ENCODE measurements around the gene CCDC47.

Gene CCDC47

GRCh38 chr17:63768433-63768832, 5.0 kb downstream of the CCDC47 start:
- TF ChIP-seq, protein P1, sequence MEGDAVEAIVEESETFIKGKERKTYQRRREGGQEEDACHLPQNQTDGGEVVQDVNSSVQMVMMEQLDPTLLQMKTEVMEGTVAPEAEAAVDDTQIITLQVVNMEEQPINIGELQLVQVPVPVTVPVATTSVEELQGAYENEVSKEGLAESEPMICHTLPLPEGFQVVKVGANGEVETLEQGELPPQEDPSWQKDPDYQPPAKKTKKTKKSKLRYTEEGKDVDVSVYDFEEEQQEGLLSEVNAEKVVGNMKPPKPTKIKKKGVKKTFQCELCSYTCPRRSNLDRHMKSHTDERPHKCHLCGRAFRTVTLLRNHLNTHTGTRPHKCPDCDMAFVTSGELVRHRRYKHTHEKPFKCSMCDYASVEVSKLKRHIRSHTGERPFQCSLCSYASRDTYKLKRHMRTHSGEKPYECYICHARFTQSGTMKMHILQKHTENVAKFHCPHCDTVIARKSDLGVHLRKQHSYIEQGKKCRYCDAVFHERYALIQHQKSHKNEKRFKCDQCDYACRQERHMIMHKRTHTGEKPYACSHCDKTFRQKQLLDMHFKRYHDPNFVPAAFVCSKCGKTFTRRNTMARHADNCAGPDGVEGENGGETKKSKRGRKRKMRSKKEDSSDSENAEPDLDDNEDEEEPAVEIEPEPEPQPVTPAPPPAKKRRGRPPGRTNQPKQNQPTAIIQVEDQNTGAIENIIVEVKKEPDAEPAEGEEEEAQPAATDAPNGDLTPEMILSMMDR (IDR thresholded peaks at IDR 0.05; ENCODE audit: low read depth, low read length): no peak
- no peak for DNase-seq (ENCODE audit: extremely low read depth, low read depth)

DNA sequence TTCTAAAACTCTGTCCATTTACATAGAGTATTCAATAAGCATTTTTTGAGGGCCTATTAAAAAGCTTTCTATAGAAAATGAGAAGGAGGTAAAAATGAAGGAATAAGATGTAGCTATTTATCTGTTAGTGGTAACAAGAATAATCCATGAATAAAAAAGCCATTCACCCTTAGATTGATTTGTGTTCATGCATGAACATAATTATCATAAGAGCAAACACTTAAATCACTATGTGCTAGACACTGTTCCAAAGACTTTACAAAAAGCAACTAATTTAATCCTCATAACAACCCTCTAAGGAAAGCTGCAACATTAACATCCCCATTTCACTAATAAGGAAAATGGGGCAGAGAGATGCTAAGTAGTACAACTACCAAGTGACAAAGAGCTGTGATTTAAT, 6.6 kb downstream of the CCDC47 start:
- no peak for DNase-seq (ENCODE audit: extremely low read depth, low read depth)
- TF ChIP-seq, protein P1 (IDR thresholded peaks at IDR 0.05; ENCODE audit: low read depth, low read length): no peak

DNA sequence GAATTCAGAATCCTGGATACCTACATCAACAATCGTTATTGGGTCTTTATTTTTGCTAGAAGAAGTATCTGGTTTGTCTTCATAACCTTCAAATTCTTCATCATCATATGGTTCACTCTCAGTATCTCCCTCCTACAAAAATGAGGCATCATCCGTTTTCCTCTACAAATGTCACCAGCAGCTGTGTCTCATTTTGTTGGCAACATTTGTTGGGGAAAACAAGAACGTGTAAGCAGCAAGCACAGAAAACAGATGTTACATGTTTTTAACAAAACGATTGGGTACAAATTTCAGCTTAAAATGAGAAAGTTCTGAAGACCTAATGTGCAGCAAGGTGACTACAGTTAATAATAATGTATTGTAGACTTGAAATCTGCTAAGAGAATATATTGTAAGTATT, 8.7 kb downstream of the CCDC47 start:
- TF ChIP-seq, protein P1 (IDR thresholded peaks at IDR 0.05; ENCODE audit: low read depth, low read length): no peak
- no peak for DNase-seq (ENCODE audit: extremely low read depth, low read depth)

DNA sequence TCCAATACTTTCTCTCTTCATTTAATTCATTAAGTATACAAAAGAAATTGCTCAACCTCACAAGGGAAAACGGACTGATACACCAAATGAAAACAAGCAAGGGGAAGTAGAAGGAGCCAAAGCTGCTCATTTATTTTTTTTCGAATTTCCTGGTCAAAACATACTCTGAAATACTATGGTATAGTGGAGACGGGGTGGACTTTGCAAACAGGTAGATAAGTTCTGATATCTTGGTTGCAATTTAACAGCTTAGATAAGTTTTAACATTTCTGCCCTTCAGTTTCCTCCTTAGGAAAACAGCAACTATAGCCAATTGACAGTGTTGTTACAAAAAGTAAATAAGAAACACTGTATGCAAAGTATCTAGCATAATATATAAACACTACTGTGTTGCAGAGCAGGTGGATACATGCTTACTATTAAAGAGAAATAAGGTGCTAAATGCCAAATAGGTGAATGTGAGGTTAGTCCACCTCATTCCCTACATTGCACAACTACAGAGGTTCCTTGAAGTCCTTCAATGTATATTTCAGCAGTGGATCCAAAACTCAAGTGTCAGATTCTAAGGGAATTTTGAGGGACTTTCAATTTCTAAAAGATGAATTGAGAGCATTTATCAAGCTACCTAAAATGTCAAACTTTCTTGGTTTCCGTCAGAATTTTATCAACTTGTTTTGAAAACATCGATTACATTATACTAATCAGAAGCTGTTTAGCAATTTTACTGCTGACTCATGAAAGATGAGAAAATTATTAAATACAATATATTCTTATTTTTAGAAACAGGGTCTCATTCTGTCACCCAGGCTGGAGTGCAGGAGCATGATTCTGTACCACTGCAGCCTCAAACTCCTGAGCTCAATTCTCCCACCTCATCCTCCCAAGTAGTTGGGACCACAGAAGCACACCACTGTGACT, 11.0 kb downstream of the CCDC47 start:
- no peak for DNase-seq (ENCODE audit: extremely low read depth, low read depth)
- TF ChIP-seq, protein P1 (IDR thresholded peaks at IDR 0.05; ENCODE audit: low read depth, low read length): no peak

DNA sequence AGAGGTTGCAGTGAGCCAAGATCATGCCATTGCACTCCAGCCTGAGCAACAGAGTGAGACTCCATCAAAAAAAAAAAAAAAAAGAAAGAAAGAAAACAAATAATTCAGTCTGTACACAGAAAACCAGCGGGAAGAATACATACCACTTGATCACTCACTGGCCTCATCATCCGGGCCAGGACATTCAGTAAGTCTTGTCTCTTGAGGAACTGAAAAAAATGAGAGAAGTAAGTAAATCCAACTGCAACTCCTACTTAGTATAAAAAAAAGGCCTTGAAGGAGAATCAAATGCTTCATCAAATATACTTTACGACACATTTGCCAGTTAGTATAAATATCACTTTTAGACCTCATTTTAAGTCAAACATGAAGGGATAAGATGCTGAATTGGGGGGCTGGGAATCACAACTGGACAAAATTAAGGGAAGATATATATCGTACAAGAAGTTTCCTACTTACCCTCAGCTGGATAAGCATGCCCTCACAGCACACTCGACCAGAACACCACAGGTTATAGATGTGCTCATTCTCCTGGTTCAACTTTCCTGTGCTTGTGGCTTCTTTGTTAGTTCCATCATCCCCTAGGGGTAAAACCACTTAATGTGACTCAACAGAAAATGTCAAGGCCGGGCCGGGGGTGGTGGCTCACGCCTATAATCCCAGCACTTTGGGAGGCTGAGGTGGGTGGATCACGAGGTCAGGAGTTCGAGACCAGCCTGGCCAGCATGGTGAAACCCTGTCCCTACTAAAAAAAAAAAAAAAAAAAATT, 12.4 kb downstream of the CCDC47 start:
- TF ChIP-seq, protein P1 (IDR thresholded peaks at IDR 0.05; ENCODE audit: low read depth, low read length): no peak
- no peak for DNase-seq (ENCODE audit: extremely low read depth, low read depth)

DNA sequence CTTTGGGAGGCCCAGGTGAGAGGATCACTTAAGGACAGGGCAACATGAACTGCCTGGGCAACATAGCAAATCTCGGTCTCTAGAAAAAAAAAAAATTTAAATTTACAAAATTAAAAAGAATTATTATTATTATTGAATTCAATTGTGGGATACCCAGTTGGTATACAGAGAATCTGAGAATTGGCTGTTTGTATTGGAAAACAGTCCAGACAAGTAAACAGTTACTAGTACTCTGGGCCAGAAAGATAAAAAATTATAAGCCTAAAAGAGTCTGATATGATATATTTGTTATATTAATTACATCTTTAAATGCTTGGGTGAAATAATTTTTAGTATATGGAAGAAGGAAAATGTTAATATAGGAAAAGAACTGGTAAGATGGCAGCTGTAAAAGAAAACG, 15.0 kb downstream of the CCDC47 start:
- no peak for DNase-seq (ENCODE audit: extremely low read depth, low read depth)
- TF ChIP-seq, protein P1 (IDR thresholded peaks at IDR 0.05; ENCODE audit: low read depth, low read length): no peak

DNA sequence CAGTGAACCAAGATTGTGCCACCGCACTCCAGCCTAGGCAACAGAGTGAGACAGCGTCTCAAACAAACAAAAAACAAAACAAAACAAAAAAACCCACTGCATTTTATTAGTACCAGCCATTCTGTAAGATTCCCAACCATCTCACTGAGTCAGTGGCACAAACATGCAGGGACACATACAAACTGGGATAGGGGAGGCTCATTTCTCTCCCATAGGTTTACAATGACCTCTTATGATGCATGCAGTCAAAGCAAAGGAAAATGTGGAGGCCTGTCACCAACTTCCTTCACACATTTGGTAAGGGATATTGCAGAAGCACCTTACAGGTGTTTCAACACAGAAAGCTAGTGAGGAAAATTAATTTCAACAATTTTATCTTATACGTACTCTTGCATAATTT, 19.4 kb downstream of the CCDC47 start:
- DNase-seq (ENCODE audit: extremely low read depth, low read depth): no peak
- TF ChIP-seq, protein P1 (IDR thresholded peaks at IDR 0.05; ENCODE audit: low read depth, low read length): no peak

Data from AG09319 (cell line).